Glomerular endothelial cell (primary cell): Measurements from ENCODE around the gene PRAC1. TPM values are rescaled to one million over a fixed set of nuclear protein-coding genes. Genes with fewer than 3 reads are reported as not detected.

Source experiments
- DNase-seq: peaks from one replicate; pipeline ENCODE4 v3.0.0-alpha.2; 2011; ENCODE audit warnings: low read depth, low spot score; ENCODE audit errors: extremely low read depth
- total RNA-seq: library from RNA; depleted of rRNA; stranded (reverse); fragments of >200 nt; gene quantifications from 2 replicates; pipeline ENCODE4 v1.2.3, GENCODE V29; 2015

The PRAC1 gene
- total RNA-seq, 1 donor from 2014 or later: not detected

DNA sequence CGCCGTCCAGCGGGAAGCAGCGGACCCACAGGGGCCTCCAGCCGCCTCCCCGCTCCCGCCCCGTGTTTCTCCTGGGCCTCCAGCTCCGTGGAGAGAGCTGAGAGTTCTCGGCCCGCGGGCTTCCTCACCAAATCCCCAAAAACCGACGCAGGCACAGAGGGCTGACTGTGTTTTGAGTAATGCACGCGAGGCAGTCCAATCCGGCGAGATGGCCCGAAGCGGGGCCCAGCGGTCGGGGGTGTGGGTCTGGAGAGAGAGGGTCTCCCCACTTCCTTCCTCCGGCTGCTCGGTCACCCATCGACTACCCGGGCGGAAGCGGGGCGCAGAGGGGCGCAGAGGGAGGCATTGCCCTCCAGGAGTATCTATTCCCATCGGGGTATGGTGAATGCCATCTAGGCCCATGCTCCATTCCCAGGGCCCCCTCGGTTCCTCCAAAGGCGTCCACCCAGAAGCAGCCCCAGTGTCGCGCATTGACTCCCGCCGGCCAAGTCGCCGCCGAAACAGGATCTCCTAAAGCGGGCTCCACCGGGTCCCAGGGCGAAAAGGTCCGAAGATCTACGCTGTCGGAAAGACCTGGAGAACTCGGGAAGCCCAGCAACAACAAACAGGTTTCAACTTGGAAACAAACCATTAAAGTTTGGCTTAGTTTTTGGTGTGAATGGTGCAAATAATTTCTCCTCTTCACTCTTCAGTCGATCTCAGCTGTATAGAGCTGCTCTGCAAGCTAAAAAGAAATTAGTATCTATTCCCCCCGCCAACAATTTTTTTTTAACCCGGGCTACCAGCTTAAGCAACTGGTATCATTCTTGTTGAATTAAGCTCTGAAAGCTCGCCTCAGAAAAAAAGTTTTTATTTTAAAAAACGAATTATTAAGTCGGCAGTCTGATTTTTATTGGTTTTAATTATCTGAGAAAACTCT, 25.4 kb upstream of the PRAC1 start:
- no peak for DNase-seq

GRCh38 chr17:48746916-48747444, 24.7 kb upstream of the PRAC1 start:
- DNase-seq: no peak

- no peak for DNase-seq
Measured at GRCh38 chr17:48745381-48746275, 23.3 kb upstream of the PRAC1 start.

DNA sequence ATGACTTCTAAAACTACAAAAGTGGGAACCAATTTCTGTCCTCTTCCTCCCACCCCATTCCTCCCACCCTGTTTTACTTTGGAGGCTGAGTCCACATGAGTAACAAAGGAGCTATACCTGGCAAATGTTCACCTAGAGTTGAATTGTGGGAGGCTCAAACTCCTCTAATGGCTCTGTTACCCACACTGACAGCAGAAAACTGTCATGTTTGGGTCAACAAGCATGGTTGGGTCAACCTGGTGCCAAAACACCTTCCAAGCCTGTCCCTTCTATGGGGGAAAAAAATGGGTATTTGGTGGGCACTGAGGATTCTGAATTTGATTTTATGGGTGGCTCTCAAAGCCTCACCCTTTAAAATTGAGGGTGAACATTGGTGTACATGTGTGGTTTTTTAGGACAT, 18.2 kb upstream of the PRAC1 start:
- no peak for DNase-seq

- DNase-seq: no peak
Measured at GRCh38 chr17:48738803-48739526, 16.6 kb upstream of the PRAC1 start.

- no peak for DNase-seq
Measured at GRCh38 chr17:48738424-48738802, 16.1 kb upstream of the PRAC1 start.

GRCh38 chr17:48737330-48738043, 15.2 kb upstream of the PRAC1 start:
- no peak for DNase-seq

- no peak for DNase-seq
Measured at GRCh38 chr17:48735062-48735351, 12.7 kb upstream of the PRAC1 start.

DNA sequence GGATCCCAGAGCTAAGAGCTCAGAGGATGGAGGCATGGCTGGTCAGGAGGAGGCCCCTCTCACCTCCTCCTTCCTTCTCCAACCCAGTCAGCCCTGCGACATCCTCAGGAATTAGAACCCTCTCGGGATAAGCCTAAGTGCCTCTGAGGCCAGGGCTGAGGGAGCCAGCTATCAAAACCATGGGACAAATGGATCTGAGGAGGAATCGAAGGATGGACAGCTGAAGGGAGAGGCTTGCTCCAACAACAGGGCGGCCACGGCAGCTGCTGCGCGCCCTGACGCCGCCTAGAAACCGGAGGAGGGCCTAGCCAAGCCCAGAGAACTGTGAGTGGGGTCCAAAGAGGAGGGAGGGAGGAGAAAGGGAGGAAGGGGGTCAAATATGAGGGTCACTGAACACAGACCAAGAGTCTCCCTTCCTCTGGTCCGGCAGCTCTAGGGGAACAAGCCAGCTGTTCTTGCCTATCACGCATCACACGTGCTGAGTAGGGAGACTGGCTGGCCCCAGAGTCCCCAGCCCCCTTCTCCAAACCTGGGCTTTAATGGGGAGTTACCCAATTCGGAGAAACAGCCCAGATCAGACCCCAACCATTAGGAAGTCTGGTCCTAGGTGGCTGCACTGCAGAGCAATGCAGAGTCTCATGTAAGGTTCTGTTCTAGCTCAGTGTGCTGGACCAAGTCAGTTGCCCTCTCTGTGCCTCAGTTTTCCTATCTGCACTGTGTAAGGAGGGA, 12.2 kb upstream of the PRAC1 start:
- no peak for DNase-seq

- DNase-seq: no peak
Measured at GRCh38 chr17:48733632-48734328, 11.5 kb upstream of the PRAC1 start.

GRCh38 chr17:48732688-48733629, 10.6 kb upstream of the PRAC1 start:
- DNase-seq: no peak

DNA sequence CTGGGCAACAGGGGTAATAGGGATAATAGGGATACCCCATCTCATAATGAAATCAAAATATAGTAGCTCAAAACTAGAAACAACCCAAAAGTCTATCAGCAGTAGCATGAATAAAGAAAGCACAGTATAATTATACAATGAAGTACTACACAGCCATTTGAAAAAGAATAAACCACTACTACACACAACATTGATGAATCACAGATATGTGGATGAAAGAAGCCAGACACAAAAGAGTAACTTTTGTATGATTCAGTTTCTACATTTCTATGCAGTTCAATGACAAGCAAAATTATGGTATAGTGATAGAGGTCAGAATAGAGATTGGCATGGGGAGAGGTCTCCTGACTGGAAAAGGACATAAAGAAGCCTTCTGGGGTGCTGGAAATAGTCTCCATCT, 9.0 kb upstream of the PRAC1 start:
- no peak for DNase-seq

DNA sequence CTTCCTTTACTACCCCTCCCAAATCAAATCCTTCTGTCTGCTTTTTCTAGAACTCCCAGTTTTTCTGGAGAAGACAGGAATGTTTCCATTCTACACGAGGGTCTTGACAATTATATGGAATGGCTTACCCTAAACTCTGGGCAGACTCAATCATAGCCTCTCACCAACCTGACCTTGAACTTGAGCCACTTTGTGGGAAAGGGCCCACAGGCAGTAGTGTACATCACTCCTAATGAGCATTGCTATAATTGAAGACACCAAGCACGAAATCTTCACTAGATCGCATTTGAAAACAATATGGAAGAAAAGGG, 7.9 kb upstream of the PRAC1 start:
- DNase-seq: no peak

DNA sequence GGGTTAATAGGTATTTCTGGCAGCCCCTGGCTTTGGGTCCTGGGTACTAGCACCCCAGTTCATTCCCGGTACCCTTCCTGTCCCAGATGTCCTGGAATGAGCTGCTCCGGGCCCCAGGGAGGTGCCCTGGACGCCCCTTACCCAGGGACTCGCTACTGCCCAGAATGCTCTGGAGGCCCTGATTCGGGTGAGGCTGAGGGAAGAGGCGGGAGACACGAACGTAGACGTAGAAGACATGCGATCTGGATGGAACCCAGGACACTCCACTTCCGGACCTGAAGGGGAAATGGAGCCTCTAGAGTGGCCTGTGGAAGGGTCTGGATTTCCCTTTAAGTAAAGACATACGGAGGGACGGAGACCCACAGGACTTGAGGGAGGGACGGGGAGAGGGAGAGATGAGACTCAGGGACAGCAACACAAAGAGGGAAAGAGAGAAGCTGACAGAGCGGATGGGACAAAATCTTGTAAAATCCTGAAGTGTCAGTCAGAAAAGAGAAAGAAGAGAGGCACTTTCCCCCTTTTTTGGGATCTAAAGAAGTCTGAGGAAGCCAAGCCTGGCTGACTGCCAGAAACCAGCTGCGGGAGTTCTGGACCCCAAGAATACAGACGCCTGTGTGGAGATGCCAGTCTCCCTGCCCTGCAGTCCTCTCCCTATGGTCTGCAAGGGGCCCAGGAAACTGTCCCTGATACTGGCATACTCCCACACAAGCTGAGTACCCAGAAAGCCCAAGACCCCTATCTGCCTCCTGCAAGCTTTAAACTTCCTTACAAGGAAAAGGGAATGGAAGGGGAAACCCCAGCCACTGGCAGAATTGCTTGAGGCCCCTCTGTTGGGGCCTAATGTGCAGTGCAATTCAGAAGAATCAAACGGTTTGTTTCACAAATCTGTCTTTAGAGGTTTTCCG, 7.3 kb upstream of the PRAC1 start:
- DNase-seq: no peak

GRCh38 chr17:48728232-48729231, 6.2 kb upstream of the PRAC1 start, which contains the start of gene HOXB13:
HOXB13 (minus strand) TSS chr17:48728750; CDS start chr17:48728593, 157 bp downstream.
- DNase-seq: no peak
